Mucosa of descending colon (tissue), 3 donors: ENCODE measurements around the gene DHRS9. TPM values are rescaled to one million over a fixed set of nuclear protein-coding genes. Genes with fewer than 3 reads are reported as not detected.
A peak's percentile ranks its signal among the peaks of the same experiment; 100 is the strongest.

ENCODE experiments used
- ATAC-seq: fragments of 200-7000 bp; cut with Tn5 transposase; one replicate; pipeline ENCODE4 v1.9.1; 2020; ENCODE audit warnings: mild to moderate bottlenecking, moderate library complexity
- DNase-seq, 3 donors: peaks; one replicate each; pipeline ENCODE4 v3.0.0-alpha.2; 2020
- H3K36me3 ChIP-seq: fragments of 200-600 bp; one replicate; pipeline ENCODE4 v1.8.0; 2021; ENCODE audit warnings: low read depth, mild to moderate bottlenecking
- H3K4me1 ChIP-seq: fragments of 200-600 bp; one replicate; pipeline ENCODE4 v1.8.0; 2021; ENCODE audit warnings: low read depth, mild to moderate bottlenecking
- H3K4me3 ChIP-seq: fragments of 200-600 bp; one replicate; pipeline ENCODE4 v1.8.0; 2021; ENCODE audit warnings: mild to moderate bottlenecking
- H3K9me3 ChIP-seq: fragments of 200-600 bp; one replicate; pipeline ENCODE4 v1.8.0; 2021; ENCODE audit warnings: mild to moderate bottlenecking
- CTCF ChIP-seq: fragments of 200-600 bp; IDR thresholded peaks from one replicate; pipeline ENCODE4 v1.8.0; 2022; ENCODE audit warnings: antibody characterized with exemption, mild to moderate bottlenecking
- intact Hi-C, 2 donors: fragments of 100-400 bp; cut with DNase I in 1 of 2; cut with micrococcal nuclease in 1 of 2; formaldehyde crosslinking; loops; one replicate each; pipeline versions ENCODE4 v1.11.0 to v1.11.1; 2022; cut with DNase I, micrococcal nuclease
- total RNA-seq, 3 donors: library from RNA; stranded (reverse); fragmentation: NEBNext Ultra II Directional in 2 of 3; extraction: Animal tissue kit (Norgen Biotek cat#: 25700) in 2 of 3; gene quantifications; one replicate each; pipeline versions ENCODE4 v1.2.1 to v1.2.4, GENCODE V29; 2021 to 2023
- donor health status: DM: no; HTN: no; CAD: no; lungs with moderate emphysema.
- donor health status: DM: no; HTN: no; CAD: no.
- donor health status: DM: no; HTN: yes; CAD: no.

The DHRS9 gene
- total RNA-seq, 3 donors from 2014 or later: 92.0 to 219 (median 160) TPM

- intact Hi-C loops: no loop called here
- DNase-seq (no peak), ATAC-seq (no peak)
- no peak for TF ChIP-seq CTCF
- H3K4me1 ChIP-seq: peaks cover 25% of the 10 kb centered on the region
- H3K36me3 ChIP-seq: no peaks in the 10 kb centered on the region
- no peaks in the 10 kb centered on the region for H3K9me3 ChIP-seq
- no peak overlapping the region for H3K4me3 ChIP-seq
Observed at GRCh38 chr2:169091256-169091655, 21.9 kb downstream of the DHRS9 start.

GRCh38 chr2:169091761-169092519 is 22.6 kb downstream of the DHRS9 start:
- Histone ChIP-seq H3K36me3 (no peaks in the 10 kb centered on the region), H3K4me1 (peaks cover 25% of the 10 kb centered on the region), H3K4me3 (no peak overlapping the region), H3K9me3 (no peaks in the 10 kb centered on the region)
- TF ChIP-seq CTCF: no peak
- DNase-seq: peak; percentile 69 to 86 (median 71)
- ATAC-seq: peak; percentile 90
- intact Hi-C loops: no loop called here

- Histone ChIP-seq H3K4me1 (peaks cover 25% of the 10 kb centered on the region), H3K36me3 (no peaks in the 10 kb centered on the region), H3K4me3 (no peak overlapping the region), H3K9me3 (no peaks in the 10 kb centered on the region)
- DNase-seq: no peak
- no peak for ATAC-seq
- TF ChIP-seq CTCF: no peak
- intact Hi-C loops: no loop called here
Observed at GRCh38 chr2:169093535-169093934, 24.2 kb downstream of the DHRS9 start.

GRCh38 chr2:169094676-169095075 is 25.3 kb downstream of the DHRS9 start:
- ATAC-seq (no peak), DNase-seq (no peak)
- H3K36me3 ChIP-seq: no peaks in the 10 kb centered on the region
- intact Hi-C loops: no loop called here
- peaks cover 18% of the 10 kb centered on the region for H3K4me1 ChIP-seq
- H3K4me3 ChIP-seq: no peak overlapping the region
- H3K9me3 ChIP-seq: no peaks in the 10 kb centered on the region
- no peak for TF ChIP-seq CTCF

GRCh38 chr2:169095621-169096105 is 26.3 kb downstream of the DHRS9 start:
- no peak for TF ChIP-seq CTCF
- H3K9me3 ChIP-seq: no peaks in the 10 kb centered on the region

More at GRCh38 chr2:169095621-169096105, 26.3 kb downstream of the DHRS9 start:
- no peak for DNase-seq
- ATAC-seq: no peak
- no peaks in the 10 kb centered on the region for H3K36me3 ChIP-seq
- no peak overlapping the region for H3K4me3 ChIP-seq
- H3K4me1 ChIP-seq: peaks cover 15% of the 10 kb centered on the region
- intact Hi-C loops: no loop called here
